ENCODE results near the gene PRKG1.

DNA sequence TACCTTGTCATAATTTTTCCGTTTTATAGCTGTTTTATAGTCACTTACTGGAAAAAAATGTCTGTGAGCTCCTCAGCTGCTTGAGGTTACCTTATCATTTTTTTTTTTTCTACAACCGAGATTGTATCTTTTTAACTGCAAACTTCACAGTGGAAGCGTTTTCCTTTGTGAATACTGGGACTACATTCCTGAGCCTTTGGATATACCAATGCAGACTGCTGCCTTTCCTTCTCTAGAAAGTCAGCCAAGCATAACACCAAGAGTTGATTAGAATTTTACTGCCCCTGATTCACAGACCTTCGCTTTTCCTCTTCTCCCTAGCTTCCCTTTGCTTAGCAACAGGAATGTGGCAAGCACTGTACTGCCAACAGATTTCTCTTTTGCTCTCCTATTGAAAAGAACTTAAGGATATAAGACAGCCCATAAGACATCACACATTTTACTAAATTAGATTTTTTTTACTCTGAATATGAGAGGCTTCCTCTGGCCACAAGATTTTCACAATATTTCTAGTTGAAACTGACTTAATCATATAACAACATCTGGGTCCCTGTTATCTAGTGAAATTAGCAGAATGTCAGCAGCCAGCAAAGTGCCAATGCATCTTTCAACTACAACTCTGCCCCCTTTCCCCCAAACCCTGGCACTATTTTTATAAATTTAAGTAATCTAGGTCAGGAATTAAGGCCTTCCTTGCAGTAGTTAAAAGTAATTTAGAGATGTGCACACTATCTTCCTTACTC lies 170.6 kb downstream of the PRKG1 start:
- TF ChIP-seq, protein P1, sequence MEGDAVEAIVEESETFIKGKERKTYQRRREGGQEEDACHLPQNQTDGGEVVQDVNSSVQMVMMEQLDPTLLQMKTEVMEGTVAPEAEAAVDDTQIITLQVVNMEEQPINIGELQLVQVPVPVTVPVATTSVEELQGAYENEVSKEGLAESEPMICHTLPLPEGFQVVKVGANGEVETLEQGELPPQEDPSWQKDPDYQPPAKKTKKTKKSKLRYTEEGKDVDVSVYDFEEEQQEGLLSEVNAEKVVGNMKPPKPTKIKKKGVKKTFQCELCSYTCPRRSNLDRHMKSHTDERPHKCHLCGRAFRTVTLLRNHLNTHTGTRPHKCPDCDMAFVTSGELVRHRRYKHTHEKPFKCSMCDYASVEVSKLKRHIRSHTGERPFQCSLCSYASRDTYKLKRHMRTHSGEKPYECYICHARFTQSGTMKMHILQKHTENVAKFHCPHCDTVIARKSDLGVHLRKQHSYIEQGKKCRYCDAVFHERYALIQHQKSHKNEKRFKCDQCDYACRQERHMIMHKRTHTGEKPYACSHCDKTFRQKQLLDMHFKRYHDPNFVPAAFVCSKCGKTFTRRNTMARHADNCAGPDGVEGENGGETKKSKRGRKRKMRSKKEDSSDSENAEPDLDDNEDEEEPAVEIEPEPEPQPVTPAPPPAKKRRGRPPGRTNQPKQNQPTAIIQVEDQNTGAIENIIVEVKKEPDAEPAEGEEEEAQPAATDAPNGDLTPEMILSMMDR (IDR thresholded peaks at IDR 0.05): no peak
- no peak for TF ChIP-seq POLR2A (IDR thresholded peaks at IDR 0.05)

All from Peyer's patch (tissue), 4 donors.